Mesenchymal stem cell (in vitro differentiated cells and primary cell): ENCODE measurements around the gene ZBTB24.

ENCODE experiments used
- DNase-seq: peaks from one replicate; pipeline ENCODE4 v3.0.0-alpha.2; 2013
- H2AFZ ChIP-seq: one replicate; pipeline ENCODE4 v1.6.1; 2013; ENCODE audit warnings: low read depth, mild to moderate bottlenecking, control low read depth, inconsistent platforms, low read length, moderate library complexity
- H2AK5ac ChIP-seq: 2 replicates; pipeline ENCODE4 v1.6.1; 2013; ENCODE audit warnings: low read length, moderate library complexity, mild to moderate bottlenecking, inconsistent platforms; ENCODE audit not compliant: severe bottlenecking
- H2BK120ac ChIP-seq: one replicate; pipeline ENCODE4 v1.6.1; 2013; ENCODE audit warnings: low read depth, mild to moderate bottlenecking, inconsistent platforms, low read length, moderate library complexity
- H2BK12ac ChIP-seq, 2 experiments: one replicate each; pipeline ENCODE4 v1.6.1; 2013; ENCODE audit warnings: inconsistent platforms in 2 of 2, low read length in 2 of 2, mild to moderate bottlenecking in 2 of 2, moderate library complexity in 2 of 2, control low read depth in 1 of 2
- H2BK15ac ChIP-seq: one replicate; pipeline ENCODE4 v1.6.1; 2013; ENCODE audit warnings: mild to moderate bottlenecking, low read depth, inconsistent platforms; ENCODE audit not compliant: poor library complexity, severe bottlenecking
- H2BK5ac ChIP-seq: 2 replicates; pipeline ENCODE4 v1.6.1; 2013; ENCODE audit warnings: low read depth, mild to moderate bottlenecking, low read length, control low read depth, inconsistent platforms; ENCODE audit not compliant: poor library complexity, severe bottlenecking
- H3K14ac ChIP-seq, 2 experiments: one replicate each; pipeline ENCODE4 v1.6.1; 2013; ENCODE audit warnings: inconsistent platforms in 2 of 2, low read length in 2 of 2, control low read depth in 1 of 2, mild to moderate bottlenecking in 1 of 2, moderate library complexity in 1 of 2
- H3K18ac ChIP-seq, 2 experiments: one replicate each; pipeline ENCODE4 v1.6.1; 2013; ENCODE audit warnings: inconsistent platforms in 2 of 2, low read length in 2 of 2, control low read depth in 1 of 2, low read depth in 1 of 2, mild to moderate bottlenecking in 1 of 2
- H3K23ac ChIP-seq, 2 experiments: one replicate each; pipeline ENCODE4 v1.6.1; 2013; ENCODE audit warnings: inconsistent platforms in 2 of 2, low read length in 2 of 2, mild to moderate bottlenecking in 2 of 2, moderate library complexity in 2 of 2, control low read depth in 1 of 2
- H3K27ac ChIP-seq: 2 replicates; pipeline ENCODE4 v1.5.1; 2013; ENCODE audit warnings: mild to moderate bottlenecking, moderate library complexity, low read length, control low read depth, inconsistent platforms; ENCODE audit not compliant: poor library complexity, severe bottlenecking
- H3K27me3 ChIP-seq, 2 experiments: 2 replicates each; pipeline versions ENCODE4 v1.6.1 to v1.7.0; 2013; ENCODE audit warnings: low read length in 2 of 2, mild to moderate bottlenecking in 2 of 2, moderate library complexity in 2 of 2, control low read depth in 1 of 2, inconsistent platforms in 1 of 2; ENCODE audit not compliant: control insufficient read depth in 1 of 2, insufficient read depth in 1 of 2
- H3K36me3 ChIP-seq, 2 experiments: 2 replicates each; pipeline versions ENCODE4 v1.6.1 to v1.7.0; 2013; ENCODE audit warnings: low read length in 2 of 2, control low read depth in 1 of 2, inconsistent platforms in 1 of 2, low read depth in 1 of 2, mild to moderate bottlenecking in 1 of 2; ENCODE audit not compliant: insufficient read depth in 2 of 2, control insufficient read depth in 1 of 2
- H3K4ac ChIP-seq, 2 experiments: one replicate each; pipeline ENCODE4 v1.6.1; 2013; ENCODE audit warnings: inconsistent platforms in 2 of 2, low read length in 2 of 2, mild to moderate bottlenecking in 2 of 2, moderate library complexity in 2 of 2, control low read depth in 1 of 2, low read depth in 1 of 2
- H3K4me1 ChIP-seq: 2 replicates; pipeline ENCODE4 v1.6.1; 2013; ENCODE audit warnings: low read depth, low read length, control low read depth; ENCODE audit not compliant: control insufficient read depth, insufficient read depth
- H3K4me2 ChIP-seq: 2 replicates; pipeline ENCODE4 v1.6.1; 2013; ENCODE audit warnings: low read length, mild to moderate bottlenecking, inconsistent platforms; ENCODE audit not compliant: poor library complexity, severe bottlenecking
- H3K4me3 ChIP-seq, 2 experiments: 2 replicates each; pipeline versions ENCODE4 v1.5.1 to v1.7.0; 2013; ENCODE audit warnings: low read length in 2 of 2, mild to moderate bottlenecking in 2 of 2, control low read depth in 1 of 2, low read depth in 1 of 2; ENCODE audit not compliant: insufficient read depth in 1 of 2
- H3K79me1 ChIP-seq: replicated peaks from 2 replicates; pipeline ENCODE4 v1.6.1; 2013; ENCODE audit warnings: mild to moderate bottlenecking, control low read depth, low read length, inconsistent platforms; ENCODE audit not compliant: poor library complexity, severe bottlenecking
- H3K9ac ChIP-seq: 2 replicates; pipeline ENCODE4 v1.7.0; 2013; ENCODE audit warnings: mild to moderate bottlenecking, low read length, moderate library complexity
- H3K9me3 ChIP-seq: 2 replicates; pipeline ENCODE4 v1.7.0; 2013; ENCODE audit warnings: mild to moderate bottlenecking, low read length; ENCODE audit not compliant: control insufficient read depth
- H4K8ac ChIP-seq: one replicate; pipeline ENCODE4 v1.6.1; 2013; ENCODE audit warnings: inconsistent platforms, mild to moderate bottlenecking, low read length, moderate library complexity
- H4K91ac ChIP-seq: one replicate; pipeline ENCODE4 v1.6.1; 2013; ENCODE audit warnings: mild to moderate bottlenecking, low read length, inconsistent platforms
- WGBS: methylation state at CpG from one replicate; pipeline ENCODE4 v1.1.7; 2013; ENCODE audit warnings: mixed read lengths; 5-methylcytosine and 5-hydroxymethylcytosine counted together

The ZBTB24 gene

DNA sequence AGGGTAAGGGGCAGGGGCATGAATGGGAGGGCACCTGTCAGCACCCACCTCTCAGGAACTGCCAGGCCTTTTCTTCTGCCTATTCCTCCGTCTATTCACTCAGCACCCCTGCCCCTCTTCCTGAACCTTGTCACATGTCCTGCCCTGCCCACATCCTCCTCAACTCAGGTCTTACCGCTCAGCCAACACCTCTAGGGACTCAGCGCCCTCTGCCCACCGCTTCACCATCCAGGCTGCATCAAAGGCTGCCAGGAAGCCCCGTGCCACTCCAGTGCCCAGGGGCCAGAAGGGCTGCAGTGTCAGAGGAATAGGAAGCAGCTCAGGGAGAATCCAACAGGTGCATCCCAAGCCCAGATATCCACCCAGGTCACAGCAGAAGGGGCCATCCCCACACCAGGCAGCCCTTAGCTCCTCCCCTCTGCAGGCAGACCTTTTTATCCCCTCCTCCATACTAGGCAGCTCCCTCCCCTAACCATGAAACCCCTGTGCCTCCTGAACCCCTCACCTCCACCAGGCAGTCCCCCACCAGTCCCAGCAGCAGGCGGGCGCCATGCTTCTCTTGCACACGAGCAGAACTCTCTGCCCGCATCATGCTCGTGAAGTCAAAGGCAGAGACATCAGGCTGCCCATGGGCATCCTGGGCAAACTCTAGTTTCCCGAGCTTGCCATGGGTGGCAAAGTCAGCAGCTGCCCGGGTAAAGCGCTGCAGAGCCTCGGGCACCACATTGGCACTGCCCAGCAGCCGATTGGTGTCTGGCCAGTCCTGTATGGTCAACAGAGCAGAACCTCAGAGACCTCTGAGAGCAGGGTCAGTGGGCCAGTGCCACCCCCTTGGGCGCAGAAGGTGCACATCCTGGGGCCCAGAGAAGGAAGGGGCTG is 33.0 kb downstream of the ZBTB24 start:
- DNase-seq: no peak

DNA sequence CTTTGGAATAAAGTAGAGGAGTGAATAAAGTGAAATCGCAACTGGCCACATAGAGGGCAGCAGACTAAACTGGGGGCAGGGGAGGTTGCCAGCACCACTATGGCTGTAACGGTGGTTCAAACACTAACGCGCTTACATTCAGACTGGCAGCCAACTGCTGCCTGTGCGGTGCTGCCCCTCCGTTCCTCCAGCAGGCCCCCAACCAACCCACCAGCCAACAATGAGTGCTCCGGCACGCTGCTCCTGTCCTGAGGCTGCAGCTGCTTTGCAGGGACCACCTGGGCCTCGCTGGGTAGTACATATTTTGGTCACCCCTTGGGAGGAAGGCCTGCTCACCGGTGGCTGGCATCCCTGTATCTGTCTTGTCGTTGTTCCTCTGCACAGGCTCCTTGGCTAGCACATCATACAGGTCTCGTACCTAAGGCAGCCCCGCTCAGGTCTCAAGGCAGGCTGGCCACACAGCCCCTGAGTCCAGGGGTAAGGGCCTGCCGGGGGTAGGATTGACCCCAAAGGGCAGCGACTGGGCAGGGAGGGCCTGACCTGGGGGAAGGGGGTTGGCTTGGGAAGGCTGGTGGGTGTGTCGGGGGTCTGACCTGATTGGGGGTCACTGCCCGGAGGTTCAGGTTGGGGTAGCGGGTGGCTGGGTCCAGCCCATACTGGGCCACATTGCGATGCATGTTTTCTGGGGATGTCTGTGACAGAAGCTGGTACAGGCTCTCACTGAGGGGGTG is 33.8 kb downstream of the ZBTB24 start:
- no peak overlapping the region for H4K91ac ChIP-seq

More for the DNA sequence above, 33.0 kb downstream of the ZBTB24 start:
- Histone ChIP-seq H3K4me2 (no peak overlapping the region), H3K79me1 (peaks cover 28% of the 10 kb centered on the region), H3K4me3 (no peak overlapping the region), H3K27me3 (no peaks in the 10 kb centered on the region), H2BK12ac (no peak overlapping the region), H3K9me3 (no peaks in the 10 kb centered on the region), H3K4ac (no peak overlapping the region), H4K91ac (no peak overlapping the region), H3K18ac (no peak overlapping the region), H2BK15ac (no peak overlapping the region), H2BK120ac (no peak overlapping the region), H3K14ac (no peak overlapping the region), H2BK5ac (no peak overlapping the region), H2AK5ac (no peak overlapping the region), H3K23ac (no peak overlapping the region), H4K8ac (no peak overlapping the region), H2AFZ (no peak overlapping the region), H3K36me3 (peaks cover 56 to 80% of the 10 kb centered on the region in 2 experiments), H3K27ac (no peak overlapping the region), H3K4me1 (peaks cover 13% of the 10 kb centered on the region), H3K9ac (no peak overlapping the region)
- 96% methylated on average over 16 of the region's 16 CpGs for WGBS

DNA sequence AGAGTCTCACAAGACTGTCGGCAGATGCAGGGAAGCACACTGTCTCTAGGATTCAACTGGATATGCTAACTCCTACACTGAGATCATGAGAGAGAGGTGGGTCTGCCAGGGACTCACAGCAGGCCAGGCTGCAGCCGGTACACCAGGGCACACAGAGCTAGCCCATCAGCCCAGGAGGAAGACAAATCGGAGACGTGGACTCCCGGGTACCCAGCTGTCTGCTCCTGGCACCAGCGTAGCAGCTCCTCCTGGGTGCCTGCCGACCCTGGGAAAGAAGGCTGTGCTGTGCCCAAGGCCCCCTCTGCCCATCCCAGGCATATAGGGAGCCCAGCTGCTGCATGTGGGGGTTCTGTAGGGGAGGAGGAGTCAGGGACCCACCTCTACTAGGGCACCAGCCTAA is 34.4 kb downstream of the ZBTB24 start:
- Histone ChIP-seq H2BK12ac (no peak overlapping the region), H3K4me1 (peaks cover 3% of the 10 kb centered on the region), H2BK120ac (no peak overlapping the region), H3K23ac (no peak overlapping the region), H2BK15ac (no peak overlapping the region), H4K91ac (no peak overlapping the region), H4K8ac (no peak overlapping the region), H3K79me1 (peaks cover 26% of the 10 kb centered on the region), H2BK5ac (no peak overlapping the region), H3K36me3 (peaks cover 69 to 89% of the 10 kb centered on the region in 2 experiments), H3K18ac (no peak overlapping the region), H3K9me3 (no peaks in the 10 kb centered on the region), H3K27ac (no peak overlapping the region), H3K4ac (no peak overlapping the region), H3K4me2 (no peak overlapping the region), H2AFZ (no peak overlapping the region), H3K27me3 (no peaks in the 10 kb centered on the region), H3K9ac (no peak overlapping the region), H3K4me3 (no peak overlapping the region), H3K14ac (no peak overlapping the region), H2AK5ac (no peak overlapping the region)
- WGBS: 100% methylated on average over 5 of the region's 7 CpGs
- no peak for DNase-seq

More for the DNA sequence above, 33.8 kb downstream of the ZBTB24 start:
- H3K4ac ChIP-seq: no peak overlapping the region
- no peak overlapping the region for H3K14ac ChIP-seq
- 97% methylated on average over 19 of the region's 19 CpGs for WGBS
- H3K9ac ChIP-seq: no peak overlapping the region
- no peak overlapping the region for H3K4me2 ChIP-seq
- H2BK15ac ChIP-seq: no peak overlapping the region
- H2AK5ac ChIP-seq: no peak overlapping the region
- H2BK12ac ChIP-seq: no peak overlapping the region
- no peak overlapping the region for H3K27ac ChIP-seq
- no peaks in the 10 kb centered on the region for H3K27me3 ChIP-seq
- no peak for DNase-seq
- H3K23ac ChIP-seq: no peak overlapping the region
- H3K9me3 ChIP-seq: no peaks in the 10 kb centered on the region
- H2AFZ ChIP-seq: no peak overlapping the region
- no peak overlapping the region for H3K4me3 ChIP-seq
- H2BK5ac ChIP-seq: no peak overlapping the region
- H3K79me1 ChIP-seq: peaks cover 26% of the 10 kb centered on the region
- H4K8ac ChIP-seq: no peak overlapping the region
- peaks cover 65 to 88% of the 10 kb centered on the region in 2 experiments for H3K36me3 ChIP-seq
- H3K18ac ChIP-seq: no peak overlapping the region
- peaks cover 9% of the 10 kb centered on the region for H3K4me1 ChIP-seq
- H2BK120ac ChIP-seq: no peak overlapping the region

DNA sequence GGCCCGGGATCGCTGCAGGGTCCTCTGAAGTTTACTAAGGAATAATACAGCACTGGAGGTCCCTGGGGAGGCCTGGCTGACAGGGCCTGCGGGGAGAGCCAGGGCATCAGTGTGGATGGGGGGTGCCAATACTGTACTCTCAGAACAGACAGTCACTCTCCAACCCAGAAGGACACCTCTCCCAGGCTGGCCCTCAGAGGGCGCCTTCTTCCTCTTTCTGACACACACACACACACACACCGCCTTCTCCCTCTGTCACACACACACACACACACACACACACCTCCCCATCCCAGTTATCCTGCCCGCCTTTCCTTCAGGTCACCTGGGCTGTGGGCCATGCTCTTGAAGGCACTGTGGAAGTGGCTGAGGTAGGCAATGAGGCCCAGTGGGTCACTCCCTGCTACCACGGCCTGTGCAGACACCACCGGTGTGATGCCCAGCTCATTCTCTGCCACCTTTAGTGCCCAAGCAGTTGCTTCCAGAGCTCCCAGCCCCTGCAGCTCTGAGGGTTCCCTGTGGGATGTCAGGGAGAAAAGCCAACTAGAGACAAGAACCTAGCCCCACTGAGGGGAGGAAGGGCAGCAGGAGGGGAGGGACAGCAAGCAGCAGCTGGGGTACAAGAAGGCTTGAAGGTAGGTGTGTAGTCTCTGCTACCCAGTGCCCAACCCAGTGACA is 35.0 kb downstream of the ZBTB24 start:
- Histone ChIP-seq H3K23ac (peak overlapping the region in 1 of 2 experiments; percentile 32), H3K36me3 (peaks cover 69 to 89% of the 10 kb centered on the region in 2 experiments), H3K9ac (no peak overlapping the region), H4K8ac (peak overlapping the region; percentile 24), H3K79me1 (peaks cover 21% of the 10 kb centered on the region), H2AK5ac (no peak overlapping the region), H2AFZ (no peak overlapping the region), H4K91ac (peak overlapping the region; percentile 28), H3K4ac (no peak overlapping the region), H3K14ac (no peak overlapping the region), H3K18ac (no peak overlapping the region), H3K4me2 (no peak overlapping the region), H3K27ac (no peak overlapping the region), H2BK12ac (no peak overlapping the region), H3K4me1 (peaks cover 2% of the 10 kb centered on the region), H2BK5ac (no peak overlapping the region), H3K4me3 (no peak overlapping the region), H2BK15ac (no peak overlapping the region), H2BK120ac (no peak overlapping the region), H3K9me3 (no peaks in the 10 kb centered on the region), H3K27me3 (no peaks in the 10 kb centered on the region)
- 85% methylated on average over 6 of the region's 8 CpGs for WGBS
- no peak for DNase-seq
